Measurements from ENCODE around the gene CARD10.
"Not testable (repeated sequence)": the region's sequence is repeated elsewhere in the genome, so short reads cannot be mapped to it uniquely, and the experiment has no call there.

CARD10 gene

GRCh38 chr22:37485395-37486223 lies 33.6 kb downstream of the CARD10 start:
- no peak for DNase-seq

GRCh38 chr22:37484480-37485394 lies 34.5 kb downstream of the CARD10 start:
- DNase-seq: no peak

GRCh38 chr22:37483050-37483449 lies 36.2 kb downstream of the CARD10 start:
- DNase-seq: no peak

GRCh38 chr22:37482244-37482643 lies 37.0 kb downstream of the CARD10 start:
- DNase-seq: no peak

- no peak for DNase-seq
These were observed 37.8 kb downstream of the CARD10 start for GRCh38 chr22:37481347-37481907.

DNA sequence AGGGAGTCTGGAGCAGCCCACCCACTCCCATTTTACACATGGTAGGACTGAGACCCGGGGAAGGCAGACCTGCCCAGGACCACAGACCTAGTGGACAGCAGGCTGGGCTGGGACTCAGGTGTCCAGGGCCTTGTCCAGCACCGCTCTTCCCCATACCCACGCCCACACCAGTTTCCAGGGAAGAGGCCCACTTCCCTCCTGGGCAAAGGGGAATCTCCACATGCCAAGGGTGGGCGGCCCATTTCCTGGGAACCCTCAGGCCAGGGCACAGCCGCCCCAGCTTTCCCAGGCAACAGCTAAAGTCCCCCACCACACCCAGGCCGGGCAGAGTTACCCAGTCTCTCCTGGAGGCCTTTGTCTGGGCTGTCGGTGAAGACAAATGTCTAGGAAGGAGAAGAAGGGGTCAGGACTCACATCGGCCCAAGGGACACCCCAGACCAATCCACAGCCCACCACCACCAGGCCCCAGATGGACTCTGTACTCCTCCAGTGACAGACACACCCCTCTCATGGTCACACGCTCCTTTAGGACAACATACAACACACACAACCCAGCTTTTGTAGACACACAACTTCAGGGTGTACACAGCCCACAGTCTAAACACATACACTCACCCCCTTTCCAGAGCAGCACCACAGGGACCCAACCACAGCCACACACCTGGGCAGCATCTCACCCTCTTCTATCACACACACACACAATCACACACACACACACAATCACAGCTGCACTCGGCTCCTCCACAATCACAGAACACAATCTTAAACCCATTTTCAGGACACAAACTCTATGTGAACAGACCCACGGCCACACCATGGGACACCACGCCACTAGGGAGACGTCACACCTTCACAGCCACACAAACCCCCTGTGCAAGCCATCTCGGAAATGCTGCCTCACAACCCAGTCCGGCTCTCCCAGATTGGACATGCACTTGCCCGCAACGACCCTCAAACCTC lies 38.5 kb downstream of the CARD10 start:
- no peak for DNase-seq

DNA sequence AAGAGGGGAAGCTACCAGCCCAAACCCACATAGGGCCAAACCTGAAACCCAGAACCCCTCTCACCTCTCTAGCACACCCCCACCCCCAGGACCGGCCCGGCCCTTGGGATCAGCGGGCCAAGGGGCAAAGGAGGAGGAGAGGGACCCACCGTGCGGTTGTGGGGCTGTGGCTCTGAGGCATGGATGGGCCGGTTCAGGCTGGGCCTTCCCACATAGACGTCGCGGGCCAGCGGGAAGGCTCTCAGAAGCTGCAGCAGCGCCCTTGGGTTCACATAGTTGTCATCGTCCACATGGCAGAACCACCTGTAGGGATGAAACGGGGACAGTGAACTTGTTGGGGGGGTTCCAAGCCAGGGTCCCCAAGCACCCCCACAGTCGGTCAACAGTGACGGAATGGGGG lies 40.0 kb downstream of the CARD10 start:
- no peak for DNase-seq

- DNase-seq: no peak
These were observed 42.6 kb downstream of the CARD10 start for GRCh38 chr22:37476389-37477329.

- DNase-seq: no peak
These were observed 44.6 kb downstream of the CARD10 start for GRCh38 chr22:37474447-37475090.

- DNase-seq: no peak
These were observed 45.7 kb downstream of the CARD10 start for GRCh38 chr22:37473437-37473946.

- peak; percentile 23 for DNase-seq
These were observed 46.7 kb downstream of the CARD10 start for GRCh38 chr22:37472418-37473006.

GRCh38 chr22:37471727-37472417 lies 47.3 kb downstream of the CARD10 start:
- DNase-seq: no peak

DNA sequence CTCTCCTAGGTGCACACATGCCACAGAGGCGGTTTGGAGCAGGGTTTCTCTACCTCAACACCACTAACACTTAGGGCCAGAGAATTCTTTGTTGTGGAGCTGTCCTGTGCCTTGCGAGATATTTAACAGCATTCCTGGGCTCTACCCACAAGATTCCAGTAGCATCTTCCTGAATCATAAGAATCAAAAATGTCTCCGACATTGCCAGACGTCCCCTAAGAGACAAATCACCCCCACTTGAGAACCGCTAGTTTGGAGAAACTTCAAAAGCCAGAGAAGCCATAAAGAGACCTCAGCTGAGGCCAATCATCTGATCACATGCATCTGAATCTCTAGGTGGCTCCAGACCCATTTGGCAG lies 49.1 kb downstream of the CARD10 start:
- no peak for DNase-seq

DNA sequence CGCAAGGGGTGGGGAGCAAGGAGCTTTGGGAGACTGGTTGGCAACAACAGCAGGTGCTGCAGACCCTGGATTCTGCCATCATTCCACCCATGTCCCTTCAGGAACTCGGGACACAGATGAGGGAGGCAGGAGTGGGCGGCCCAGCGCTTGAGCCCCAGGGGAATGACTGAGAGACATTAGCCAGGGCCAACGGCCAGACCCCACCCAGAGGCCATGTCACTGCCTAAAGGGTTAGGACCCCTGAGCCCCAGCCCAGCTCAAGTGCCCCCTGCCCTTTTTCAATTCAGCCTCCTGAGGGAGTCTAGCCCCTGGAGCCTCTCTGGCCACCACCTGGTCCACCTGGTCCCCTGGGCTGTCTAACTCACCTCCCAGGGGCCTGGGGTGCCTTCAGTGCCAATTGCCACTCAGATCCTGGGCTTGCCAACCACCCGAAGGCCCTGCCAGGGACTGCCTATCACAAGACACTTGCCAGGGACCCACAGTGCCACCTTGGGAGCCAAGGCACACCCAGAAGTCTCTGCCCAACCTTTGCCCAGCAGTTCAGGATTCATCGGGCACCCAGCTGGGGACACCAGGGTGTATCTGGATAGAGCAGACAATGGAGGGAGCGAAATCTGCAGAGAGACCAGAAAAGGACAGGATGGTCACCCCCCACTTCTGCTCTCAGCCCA lies 49.7 kb downstream of the CARD10 start:
- no peak for DNase-seq

GRCh38 chr22:37468201-37468695 lies 51.0 kb downstream of the CARD10 start:
- DNase-seq: not testable (repeated sequence)

- no peak for DNase-seq
These were observed 51.7 kb downstream of the CARD10 start for GRCh38 chr22:37467391-37467955.

DNA sequence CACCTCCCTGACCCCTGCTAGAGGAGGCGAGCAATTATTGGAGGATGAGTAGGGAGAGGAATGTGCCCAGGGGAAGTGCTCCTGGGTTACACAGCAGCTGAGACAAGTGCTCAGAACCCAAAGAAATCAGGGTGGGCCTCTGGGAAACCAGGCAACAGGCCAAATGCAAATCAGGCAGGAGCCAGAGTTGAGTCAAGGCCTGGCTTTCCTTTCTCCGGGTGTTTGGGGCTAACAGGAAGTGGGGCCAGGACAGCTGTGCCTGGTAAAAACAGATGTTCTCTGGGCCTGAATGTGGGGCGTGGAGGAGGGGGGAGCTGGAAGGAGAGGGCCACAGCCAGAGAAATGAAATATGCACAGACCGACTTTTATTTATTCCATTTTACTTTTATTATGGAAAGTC lies 55.0 kb downstream of the CARD10 start:
- DNase-seq: no peak

- no peak for DNase-seq
These were observed 56.2 kb downstream of the CARD10 start for GRCh38 chr22:37462983-37463382.

Measured in NCI-H1436 (cell line).